ENCODE data around the gene PACS2.
"Not testable (repeated sequence)": the region's sequence is repeated elsewhere in the genome, so short reads cannot be mapped to it uniquely, and the experiment has no call there.

The PACS2 gene

DNA sequence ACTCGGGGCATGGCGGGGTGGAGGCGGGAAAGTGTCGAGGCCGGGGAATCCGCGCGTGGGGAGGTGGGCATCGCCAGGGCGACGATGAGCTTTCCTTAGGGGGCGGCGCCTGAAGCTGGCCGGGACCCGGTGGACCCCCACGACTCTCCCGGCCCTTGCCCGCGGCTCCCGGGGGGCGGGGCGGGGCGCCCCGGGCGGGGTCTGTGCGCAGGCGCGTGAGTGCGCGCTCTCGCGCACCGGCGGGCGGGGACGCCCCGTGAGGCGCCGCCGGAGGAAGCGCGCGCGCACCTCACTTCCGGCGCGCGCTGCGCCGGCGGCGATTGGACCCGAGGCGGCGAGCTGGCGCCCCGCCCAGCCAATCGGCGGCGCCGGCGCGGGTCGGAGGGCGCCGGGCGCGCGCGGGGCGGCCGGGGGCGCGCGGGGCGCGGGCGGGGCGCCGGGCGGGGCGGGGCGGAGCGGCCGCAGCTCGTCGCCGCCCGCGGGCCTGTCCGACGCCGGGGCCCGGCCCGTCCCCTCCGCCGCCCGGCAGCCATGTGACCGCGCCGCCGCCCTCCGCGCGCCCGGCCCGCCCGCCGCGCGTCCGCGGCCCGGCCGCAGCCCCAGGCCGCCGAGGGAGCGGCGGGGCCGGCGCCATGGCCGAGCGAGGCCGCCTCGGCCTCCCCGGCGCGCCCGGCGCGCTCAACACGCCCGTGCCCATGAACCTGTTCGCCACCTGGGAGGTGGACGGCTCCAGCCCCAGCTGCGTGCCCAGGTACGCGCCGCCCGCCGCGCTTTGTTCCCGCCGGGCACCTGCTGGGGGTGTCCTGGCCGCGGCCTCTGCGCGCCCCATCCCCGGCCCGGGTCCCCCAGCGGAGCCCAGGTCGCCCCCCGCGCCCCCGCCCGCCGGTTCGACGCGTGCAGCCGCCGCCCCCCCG, at the start of gene PACS2:
PACS2 (plus strand) TSS at position 462 of the 914 bp plus-strand sequence; CDS start at position 633, 171 bp downstream.
- peak; percentile 63 for DNase-seq (ENCODE audit: low read depth)

DNA sequence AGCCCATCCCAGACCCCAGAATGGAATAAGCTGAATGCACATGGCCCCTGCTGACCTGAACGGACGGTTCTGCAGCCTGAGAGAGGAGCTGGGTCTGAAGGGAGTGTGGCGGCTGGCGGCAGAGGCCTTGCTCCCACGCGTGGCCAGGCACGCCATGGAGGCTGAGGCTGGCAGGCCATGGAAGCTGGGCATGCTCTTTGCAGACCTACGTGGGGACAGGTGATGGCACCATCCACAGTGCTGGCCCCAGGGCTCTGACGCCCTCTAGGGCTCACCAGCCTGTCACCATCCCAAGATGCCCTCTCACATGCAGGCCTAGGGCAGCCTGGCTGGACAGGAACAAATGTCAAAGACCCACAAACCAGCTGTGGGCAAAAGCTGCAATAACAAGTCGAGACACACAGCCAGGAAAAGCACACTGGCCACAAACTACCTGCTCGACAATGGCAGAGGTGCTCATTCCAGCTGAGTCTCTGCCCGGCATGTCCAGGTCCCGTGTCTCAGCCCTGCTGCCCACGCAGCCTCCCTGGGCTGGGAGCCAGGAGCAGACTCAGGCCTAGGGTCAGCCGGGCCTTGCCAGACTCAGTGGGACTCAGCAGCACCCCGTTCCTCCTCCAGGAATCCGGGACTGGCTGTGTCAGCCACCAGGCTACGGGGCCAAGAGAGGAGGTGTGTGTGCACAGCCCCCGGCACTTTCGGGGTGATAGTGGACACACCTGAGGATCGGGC, 46.6 kb upstream of the PACS2 start:
- no peak for DNase-seq (ENCODE audit: low read depth)

DNA sequence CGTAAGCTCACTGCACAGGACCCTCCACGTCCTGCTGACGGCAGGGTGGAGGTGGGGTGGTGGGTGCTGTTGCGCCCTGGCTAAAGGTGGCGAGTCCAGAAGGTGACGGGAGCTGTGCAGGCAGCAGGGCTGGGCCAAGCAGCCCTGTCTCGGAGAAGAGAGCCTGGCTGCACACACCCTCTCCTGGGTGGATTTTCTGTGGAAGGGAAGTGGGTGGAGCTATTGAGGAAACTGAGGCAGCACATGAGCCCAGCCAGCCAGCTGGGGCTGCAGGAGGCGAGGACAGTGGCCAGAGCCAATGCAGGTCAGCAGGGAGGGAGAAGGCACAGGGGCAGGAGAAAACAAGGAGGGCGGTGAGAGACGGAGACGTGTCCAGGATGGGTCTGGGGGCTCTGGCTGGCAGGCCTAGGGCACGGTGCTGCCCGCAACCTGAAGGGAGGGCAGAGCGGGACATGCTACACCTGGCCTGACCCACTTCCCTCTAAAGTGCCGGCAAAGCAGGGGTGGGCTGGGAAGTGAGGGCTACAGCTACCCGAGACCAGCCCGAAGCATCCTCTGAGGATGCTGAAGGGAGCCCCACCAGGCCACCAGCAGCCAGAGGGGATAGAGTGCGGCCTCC, 45.7 kb upstream of the PACS2 start:
- no peak for DNase-seq (ENCODE audit: low read depth)

DNA sequence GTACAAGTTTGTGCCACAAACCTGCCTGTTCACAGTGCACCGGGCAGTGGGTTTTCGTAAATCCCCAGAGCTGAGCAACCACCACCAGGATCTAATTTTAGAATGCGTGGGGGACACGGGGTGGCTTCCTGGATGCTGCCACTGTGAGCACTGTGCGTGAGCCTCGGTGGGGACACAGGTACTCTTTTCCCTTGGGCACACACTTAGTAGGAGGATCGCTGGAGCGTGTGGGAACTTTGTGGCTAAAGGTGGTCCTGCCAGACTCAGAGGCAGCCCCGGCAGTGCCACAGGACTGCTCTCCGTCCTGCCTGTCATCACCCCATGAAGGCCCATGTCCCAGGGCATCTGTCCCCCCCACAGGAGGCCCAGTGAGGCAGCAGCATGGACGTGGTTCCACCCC, 45.1 kb upstream of the PACS2 start:
- no peak for DNase-seq (ENCODE audit: low read depth)

DNA sequence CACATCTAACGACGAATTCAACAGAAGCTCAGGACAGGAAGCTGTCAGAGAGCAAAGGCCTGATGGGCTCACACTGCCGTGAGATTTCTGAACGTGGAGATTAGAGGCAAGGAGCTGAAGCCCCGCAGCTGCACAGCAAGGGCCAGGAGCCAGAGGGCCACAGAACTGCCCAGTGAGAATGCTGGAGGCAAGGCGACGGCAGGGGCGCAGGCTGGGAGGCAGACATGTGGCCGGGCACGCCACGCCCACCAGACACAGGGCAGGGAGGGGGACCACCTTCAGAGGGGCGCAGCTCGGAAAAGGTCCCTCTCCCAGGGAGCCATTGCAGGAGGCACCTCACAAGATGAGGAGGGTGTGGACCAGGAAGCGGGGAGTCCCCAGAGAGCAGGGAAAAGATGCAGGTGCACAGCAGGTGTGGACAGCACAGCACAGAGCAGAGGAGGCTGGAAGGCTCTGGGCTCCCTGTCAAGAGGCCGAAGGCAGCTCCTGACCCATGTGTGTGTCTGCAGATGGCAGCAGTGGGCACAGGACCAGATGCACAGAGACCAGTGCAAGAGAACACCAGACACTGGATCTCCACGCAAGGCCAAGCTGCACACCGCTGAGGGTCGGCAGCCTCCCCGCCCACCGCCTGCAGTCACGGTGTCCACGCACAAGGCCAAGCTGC, 43.2 kb upstream of the PACS2 start:
- DNase-seq (ENCODE audit: low read depth): no peak

DNA sequence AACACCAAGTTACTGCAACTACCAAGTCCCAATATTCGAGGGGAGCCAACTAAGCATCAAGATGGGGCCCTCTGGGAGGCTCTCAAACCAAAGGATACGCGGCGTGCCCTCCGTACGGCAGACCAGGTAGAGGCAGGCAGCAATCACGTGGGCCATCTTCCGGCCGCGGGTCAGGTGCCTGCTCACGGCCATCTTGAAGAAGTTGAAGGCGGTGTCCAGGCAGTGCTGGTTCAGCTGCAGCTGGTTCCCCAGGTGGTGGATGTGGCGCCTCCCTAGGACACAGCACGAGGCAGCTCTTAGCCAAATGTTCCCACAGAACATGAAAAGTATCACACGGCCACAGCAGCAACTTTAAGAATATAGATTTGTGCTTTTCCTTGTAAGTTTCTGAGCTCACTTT, 41.9 kb upstream of the PACS2 start:
- no peak for DNase-seq (ENCODE audit: low read depth)

DNA sequence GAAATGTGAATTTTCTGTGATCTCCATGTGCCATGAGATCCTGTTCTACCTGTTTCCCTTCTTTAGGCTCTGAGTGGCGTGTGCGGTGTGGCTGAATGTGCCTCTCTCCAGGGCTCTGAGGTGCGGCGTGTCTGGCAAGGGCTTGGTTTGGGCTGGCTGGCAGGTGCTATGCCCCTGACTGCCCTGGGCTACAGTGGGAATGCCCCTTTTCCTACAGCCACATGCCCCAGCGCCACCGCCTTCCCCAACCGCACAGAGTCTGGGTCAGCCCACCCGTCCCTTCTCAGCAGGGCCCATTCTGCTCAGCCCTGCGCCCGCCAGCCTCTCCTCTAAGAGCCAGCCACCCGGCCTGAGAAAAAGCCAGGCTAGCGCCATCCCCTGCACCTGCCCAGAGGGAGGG, 41.5 kb upstream of the PACS2 start:
- no peak for DNase-seq (ENCODE audit: low read depth)

DNA sequence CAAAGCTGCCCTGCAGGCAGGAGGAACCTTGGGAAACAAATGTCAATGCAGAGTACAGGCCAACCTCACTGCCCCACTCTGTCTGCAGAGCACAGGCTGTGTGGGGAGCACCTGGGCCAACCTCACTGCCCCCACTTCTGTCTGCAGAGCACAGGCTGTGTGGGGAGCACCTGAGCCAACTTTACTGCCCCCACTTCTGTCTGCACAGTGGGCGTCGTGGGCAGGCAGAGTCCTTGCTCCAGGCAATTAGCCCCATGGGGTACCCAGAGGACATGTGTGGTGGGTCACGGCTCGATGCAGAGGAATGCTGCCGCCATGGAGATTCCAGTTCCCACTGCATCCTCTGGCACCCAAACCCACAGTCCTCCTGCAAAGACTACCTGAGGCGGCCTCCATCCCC, 39.9 kb upstream of the PACS2 start:
- DNase-seq (ENCODE audit: low read depth): no peak

DNA sequence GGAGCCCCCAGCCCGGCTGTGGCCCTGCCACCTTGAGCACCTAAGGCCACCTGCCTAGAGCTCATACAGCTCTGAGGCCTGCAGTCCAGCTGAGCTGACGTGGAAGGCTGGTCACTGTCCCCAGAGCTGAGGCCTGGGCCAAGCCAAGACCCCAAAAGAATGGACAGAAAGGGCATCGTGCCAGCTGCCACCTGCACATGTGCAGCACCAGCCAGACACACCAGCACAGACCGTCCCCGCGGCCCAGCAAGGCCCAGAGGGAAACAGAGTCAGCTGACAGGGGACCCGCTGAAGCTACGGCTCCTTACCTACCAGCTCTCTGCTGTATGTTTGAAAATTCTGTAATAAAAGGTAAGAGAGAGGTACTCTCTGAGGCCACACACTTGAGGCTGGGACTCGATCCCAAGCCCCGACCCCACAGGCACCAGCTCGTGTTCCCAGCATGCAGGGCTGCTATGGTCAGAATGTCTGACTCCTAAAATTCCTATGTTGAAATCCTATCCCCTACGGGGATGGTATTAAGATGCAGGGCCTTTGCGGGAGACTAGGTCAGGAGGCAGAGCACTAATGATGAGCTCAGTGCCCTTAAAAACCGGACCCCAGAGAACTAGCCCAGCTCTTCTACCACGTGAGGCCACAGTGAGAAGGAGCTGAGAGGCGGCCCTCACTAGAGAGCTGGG, 39.1 kb upstream of the PACS2 start:
- no peak for DNase-seq (ENCODE audit: low read depth)

DNA sequence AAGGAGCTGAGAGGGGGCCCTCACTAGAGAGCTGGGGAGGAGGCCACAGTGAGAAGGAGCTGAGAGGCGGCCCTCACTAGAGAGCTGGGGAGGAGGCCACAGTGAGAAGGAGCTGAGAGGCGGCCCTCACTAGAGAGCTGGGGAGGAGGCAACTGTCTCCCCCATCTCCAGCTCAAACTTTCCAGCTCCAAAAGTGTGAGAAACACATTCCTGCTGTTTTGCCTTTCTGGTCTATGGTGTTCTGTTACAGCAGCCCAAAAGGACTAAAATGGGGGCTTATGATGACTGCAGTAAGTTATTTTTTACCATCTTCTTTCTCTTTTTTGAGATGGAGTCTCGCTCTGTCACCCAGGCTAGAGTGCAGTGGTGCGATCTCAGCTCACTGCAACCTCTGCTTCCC, 37.1 kb upstream of the PACS2 start:
- not testable (repeated sequence) for DNase-seq (ENCODE audit: low read depth)

DNA sequence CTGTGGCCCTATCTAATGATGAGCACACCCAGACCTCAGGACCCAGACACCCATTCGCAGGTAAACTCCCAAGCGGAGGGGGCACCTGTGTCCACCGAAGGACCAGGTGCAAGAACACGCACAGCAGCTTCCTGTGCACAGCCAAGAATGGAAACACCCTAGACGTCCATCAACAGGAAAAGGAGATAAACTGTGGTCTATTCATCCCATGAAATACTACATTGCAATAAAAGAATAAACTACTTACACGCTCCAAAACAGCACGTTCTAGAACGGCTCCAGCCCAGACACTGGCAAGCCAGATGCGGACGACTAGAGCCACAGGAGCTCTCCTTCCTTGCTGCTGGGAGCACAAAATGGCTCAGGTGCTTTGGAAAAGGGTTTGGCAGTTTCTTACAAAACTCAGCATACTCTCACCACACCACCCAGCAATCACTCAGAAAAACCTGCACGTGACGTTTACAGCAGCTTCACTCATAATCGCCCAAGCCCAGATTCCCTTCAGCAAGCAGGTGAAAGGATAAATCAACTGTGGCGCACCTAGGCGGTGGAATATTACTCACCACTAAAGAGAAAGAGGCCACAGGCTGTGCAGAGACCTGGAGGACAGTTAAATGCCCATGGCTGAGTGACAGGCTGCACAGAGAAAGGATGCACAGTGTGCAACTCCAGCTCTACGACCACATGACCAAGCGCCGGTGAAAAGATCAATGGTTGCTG, 34.7 kb upstream of the PACS2 start:
- DNase-seq (ENCODE audit: low read depth): no peak

DNA sequence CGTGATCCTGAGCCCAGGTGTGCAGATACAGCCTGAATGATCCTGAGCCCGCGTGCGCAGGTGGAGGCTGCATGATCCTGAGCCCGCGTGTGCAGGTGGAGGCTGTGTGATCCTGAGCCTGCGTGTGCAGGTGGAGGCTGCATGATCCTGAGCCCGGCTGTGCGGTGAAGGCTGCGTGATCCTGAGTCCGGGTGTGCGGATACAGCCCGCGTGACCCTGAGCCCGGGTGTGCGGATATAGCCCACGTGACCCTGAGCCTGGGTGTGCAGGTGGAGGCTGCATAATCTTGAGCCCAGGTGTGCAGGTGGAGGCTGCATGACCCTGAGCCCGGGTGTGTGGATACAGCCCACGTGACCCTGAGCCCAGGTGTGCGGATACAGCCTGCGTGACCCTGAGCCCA, 34.0 kb upstream of the PACS2 start:
- no peak for DNase-seq (ENCODE audit: low read depth)

- DNase-seq (ENCODE audit: low read depth): no peak
Observed at GRCh38 chr14:105281371-105282097, 33.0 kb upstream of the PACS2 start.

DNA sequence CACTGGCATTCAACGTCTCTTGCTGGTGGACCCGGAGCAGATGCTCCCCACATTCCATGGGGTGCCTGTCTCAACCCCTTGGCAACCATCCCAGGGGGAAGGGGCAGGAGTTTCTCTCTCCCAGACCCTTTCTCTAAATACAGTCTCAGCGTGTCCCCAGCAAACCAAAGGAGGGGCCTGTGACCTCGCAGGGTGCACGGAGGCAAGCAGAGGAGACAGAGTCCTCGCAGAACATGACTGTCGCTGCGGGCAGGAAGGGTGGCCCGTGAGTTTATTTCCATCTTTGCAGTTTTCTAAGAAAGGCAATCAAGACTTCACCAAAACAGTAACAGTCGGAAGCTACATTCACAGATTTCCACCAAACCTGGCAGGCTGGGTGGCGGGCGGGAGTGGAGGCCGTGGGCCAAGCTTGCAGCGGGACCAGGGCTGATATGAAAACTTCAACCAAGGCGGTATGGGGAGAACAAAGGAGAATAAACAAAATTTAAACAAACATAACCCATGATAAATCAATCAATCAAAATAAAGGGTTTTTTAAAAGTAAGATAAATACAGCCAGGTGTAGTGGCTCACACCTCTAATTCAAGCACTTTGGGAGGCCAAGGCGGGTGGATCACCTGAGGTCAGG, 32.3 kb upstream of the PACS2 start:
- no peak for DNase-seq (ENCODE audit: low read depth)

- DNase-seq (ENCODE audit: low read depth): no peak
Observed at GRCh38 chr14:105283028-105283427, 31.5 kb upstream of the PACS2 start.

GRCh38 chr14:105283899-105284298, 30.6 kb upstream of the PACS2 start:
- DNase-seq (ENCODE audit: low read depth): no peak

DNA sequence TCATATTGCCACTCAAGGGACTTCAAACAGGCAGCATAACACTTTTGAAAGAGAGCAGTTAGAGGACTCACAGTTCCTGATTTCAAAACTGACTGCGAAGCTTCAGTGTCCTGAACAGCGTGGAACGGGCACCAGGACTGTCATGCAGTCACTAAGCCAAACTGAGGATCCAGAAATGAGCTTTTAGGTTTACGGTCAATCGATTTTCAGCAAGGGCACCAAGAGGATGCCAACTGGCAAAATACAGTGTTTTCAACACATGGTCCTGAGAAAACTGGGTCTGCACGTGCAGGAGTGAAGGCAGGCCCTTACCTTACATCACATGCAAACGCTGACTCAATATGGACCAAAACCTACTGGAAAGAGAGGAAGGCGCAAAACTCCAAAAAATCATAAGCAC, 29.4 kb upstream of the PACS2 start:
- DNase-seq (ENCODE audit: low read depth): no peak

GRCh38 chr14:105286759-105287144, 27.8 kb upstream of the PACS2 start:
- DNase-seq (ENCODE audit: low read depth): no peak

- DNase-seq (ENCODE audit: low read depth): no peak
Observed at GRCh38 chr14:105287249-105288102, 27.1 kb upstream of the PACS2 start.
